K562 (cell line): ENCODE data around the gene PPM1L. TPM values are rescaled to one million over a fixed set of nuclear protein-coding genes. Genes with fewer than 3 reads are reported as not detected.

Experiments used
- MGA ChIP-seq: fragments of 450-650 bp; IDR thresholded peaks from 2 replicates; pipeline ENCODE4 v1.6.1; 2016; ENCODE audit warnings: mild to moderate bottlenecking, moderate library complexity
- polyA plus RNA-seq, 8 experiments: library from polyadenylated mRNA; depleted of rRNA in 4 of 8; stranded (reverse) in 5 of 8; unstranded in 3 of 8; fragments of >200 nt; fragmentation: Nextera tagmentation in 2 of 8; fragmentation: Illumina TruSeq in 1 of 8; extraction: Ambion mirVana in 2 of 8; extraction: Trizol in 1 of 8; gene quantifications; 2 replicates each; pipeline versions ENCODE4 v1.2.1 to v1.2.3, GENCODE V29; 2011 to 2014; ENCODE audit warnings: inconsistent platforms in 1 of 8, missing spikeins in 1 of 8
- total RNA-seq, 7 experiments: library from RNA; depleted of rRNA in 6 of 7; stranded (reverse); fragments of >200 nt in 6 of 7; fragmentation: Illumina TruSeq in 2 of 7; extraction: Trizol in 2 of 7; gene quantifications; 2 replicates each; pipeline versions ENCODE4 v1.2.1 to v1.2.3, GENCODE V29; 2011 to 2021; ENCODE audit warnings: low replicate concordance in 1 of 7
- TF ChIP-seq, protein P1 (sequence below), 2 experiments: fragments of 450-650 bp in 1 of 2; sonication (generic) in 1 of 2; formaldehyde crosslinking in 1 of 2; IDR thresholded peaks in 1 of 2; conservative IDR thresholded peaks in 1 of 2; 2 replicates each; pipeline versions ENCODE4 v1.6.1 to v1.8.1; 2016 to 2023; ENCODE audit warnings: mild to moderate bottlenecking in 2 of 2, moderate library complexity in 2 of 2, inconsistent platforms in 1 of 2, missing genetic modification reagents in 1 of 2
- TF ChIP-seq, protein P2 (sequence below): sonication (generic); formaldehyde crosslinking; IDR thresholded peaks from 2 replicates; pipeline ENCODE4 v1.8.0; 2022; ENCODE audit warnings: mild to moderate bottlenecking, missing genetic modification reagents, borderline replicate concordance
- TF ChIP-seq, protein P3 (sequence below), 2 experiments: fragments of 450-650 bp in 1 of 2; sonication (generic) in 1 of 2; formaldehyde crosslinking; conservative IDR thresholded peaks; 2 replicates each; pipeline versions ENCODE4 v1.4.0 to v1.8.1; 2020 to 2022; ENCODE audit warnings: mild to moderate bottlenecking in 1 of 2, missing genetic modification reagents in 1 of 2

PPM1L gene
- total and polyA plus RNA-seq, 9 of the 15 experiments (the other 6 are each of a cell fraction or from before 2014, with no cell fraction given): 0.01 to 0.41 (median 0.14) TPM

GRCh38 chr3:160916472-160916871 lies 160.4 kb downstream of the PPM1L start (continued):
- no peak for TF ChIP-seq MGA
- TF ChIP-seq, protein P1, sequence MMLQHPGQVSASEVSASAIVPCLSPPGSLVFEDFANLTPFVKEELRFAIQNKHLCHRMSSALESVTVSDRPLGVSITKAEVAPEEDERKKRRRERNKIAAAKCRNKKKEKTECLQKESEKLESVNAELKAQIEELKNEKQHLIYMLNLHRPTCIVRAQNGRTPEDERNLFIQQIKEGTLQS (IDR thresholded peaks at IDR 0.05): no peak
- TF ChIP-seq, protein P1 (CRISPR knock-in tag; conservative IDR thresholded peaks at IDR 0.05): no peak
- TF ChIP-seq, protein P2, sequence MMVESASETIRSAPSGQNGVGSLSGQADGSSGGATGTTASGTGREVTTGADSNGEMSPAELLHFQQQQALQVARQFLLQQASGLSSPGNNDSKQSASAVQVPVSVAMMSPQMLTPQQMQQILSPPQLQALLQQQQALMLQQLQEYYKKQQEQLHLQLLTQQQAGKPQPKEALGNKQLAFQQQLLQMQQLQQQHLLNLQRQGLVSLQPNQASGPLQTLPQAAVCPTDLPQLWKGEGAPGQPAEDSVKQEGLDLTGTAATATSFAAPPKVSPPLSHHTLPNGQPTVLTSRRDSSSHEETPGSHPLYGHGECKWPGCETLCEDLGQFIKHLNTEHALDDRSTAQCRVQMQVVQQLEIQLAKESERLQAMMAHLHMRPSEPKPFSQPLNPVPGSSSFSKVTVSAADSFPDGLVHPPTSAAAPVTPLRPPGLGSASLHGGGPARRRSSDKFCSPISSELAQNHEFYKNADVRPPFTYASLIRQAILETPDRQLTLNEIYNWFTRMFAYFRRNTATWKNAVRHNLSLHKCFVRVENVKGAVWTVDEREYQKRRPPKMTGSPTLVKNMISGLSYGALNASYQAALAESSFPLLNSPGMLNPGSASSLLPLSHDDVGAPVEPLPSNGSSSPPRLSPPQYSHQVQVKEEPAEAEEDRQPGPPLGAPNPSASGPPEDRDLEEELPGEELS (CRISPR knock-in tag): no peak
- TF ChIP-seq, protein P3, sequence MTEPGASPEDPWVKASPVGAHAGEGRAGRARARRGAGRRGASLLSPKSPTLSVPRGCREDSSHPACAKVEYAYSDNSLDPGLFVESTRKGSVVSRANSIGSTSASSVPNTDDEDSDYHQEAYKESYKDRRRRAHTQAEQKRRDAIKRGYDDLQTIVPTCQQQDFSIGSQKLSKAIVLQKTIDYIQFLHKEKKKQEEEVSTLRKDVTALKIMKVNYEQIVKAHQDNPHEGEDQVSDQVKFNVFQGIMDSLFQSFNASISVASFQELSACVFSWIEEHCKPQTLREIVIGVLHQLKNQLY (CRISPR knock-in tag; conservative IDR thresholded peaks at IDR 0.05): no peak
